Activated naive CD8-positive, alpha-beta T cell treated with anti-CD3 and anti-CD28 coated beads, Interleukin-2, amount 50 U/mL, for 16 hours (primary cell): ENCODE data around the gene TM4SF1.

Source experiments
- DNase-seq: peaks from one replicate; pipeline ENCODE4 v3.0.0-alpha.2; 2020; ENCODE audit warnings: low read depth, low spot score

The TM4SF1 gene, protein sequence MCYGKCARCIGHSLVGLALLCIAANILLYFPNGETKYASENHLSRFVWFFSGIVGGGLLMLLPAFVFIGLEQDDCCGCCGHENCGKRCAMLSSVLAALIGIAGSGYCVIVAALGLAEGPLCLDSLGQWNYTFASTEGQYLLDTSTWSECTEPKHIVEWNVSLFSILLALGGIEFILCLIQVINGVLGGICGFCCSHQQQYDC

DNA sequence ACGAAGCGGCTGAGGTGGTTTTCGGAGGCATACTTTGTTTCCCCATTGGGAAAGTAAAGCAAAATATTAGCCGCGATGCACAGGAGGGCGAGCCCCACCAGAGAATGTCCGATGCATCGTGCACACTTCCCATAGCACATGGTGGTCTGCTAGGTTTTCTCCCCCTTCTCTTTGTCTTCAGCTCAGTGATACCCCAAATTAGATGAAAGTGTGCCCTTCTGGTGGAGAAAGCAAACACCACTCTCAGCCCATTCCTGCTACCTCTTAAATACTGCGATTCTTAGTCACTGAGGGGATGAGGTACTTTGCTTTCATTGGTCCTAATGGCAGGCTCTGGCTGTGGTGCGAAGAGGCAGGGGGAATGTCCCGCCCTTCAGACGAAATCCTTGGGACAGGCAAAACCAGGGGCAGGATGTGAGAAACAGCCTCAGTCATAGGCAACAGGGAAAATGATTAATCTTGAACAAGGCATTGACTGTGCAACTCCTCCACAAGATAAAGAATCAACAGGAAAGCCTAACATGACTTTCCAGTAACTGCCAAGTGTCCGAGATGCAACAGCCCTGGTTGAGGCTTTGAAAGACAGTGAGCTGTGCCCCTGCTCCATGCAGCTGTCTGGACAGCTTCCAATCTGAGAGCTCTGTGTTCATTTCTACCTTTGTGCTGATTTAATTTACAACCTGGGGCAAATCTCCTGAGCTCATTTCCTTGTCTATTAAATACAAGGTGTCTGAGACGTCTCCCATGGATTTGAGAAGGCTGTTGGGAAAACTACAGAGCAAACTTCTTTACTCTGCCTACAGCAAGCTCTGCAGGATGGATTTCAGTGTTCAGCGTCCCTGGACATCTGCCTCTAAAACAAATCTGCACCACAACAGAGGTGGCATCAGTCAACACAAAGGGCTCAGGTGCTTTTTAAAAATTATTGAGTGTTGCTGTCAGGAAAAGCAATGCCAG is at the start of gene TM4SF1:
Gene TM4SF1 (minus strand): TSS at position 242 of the 957 bp plus-strand sequence. CDS start 102 bp downstream, at position 140.
- DNase-seq = no peak

DNA sequence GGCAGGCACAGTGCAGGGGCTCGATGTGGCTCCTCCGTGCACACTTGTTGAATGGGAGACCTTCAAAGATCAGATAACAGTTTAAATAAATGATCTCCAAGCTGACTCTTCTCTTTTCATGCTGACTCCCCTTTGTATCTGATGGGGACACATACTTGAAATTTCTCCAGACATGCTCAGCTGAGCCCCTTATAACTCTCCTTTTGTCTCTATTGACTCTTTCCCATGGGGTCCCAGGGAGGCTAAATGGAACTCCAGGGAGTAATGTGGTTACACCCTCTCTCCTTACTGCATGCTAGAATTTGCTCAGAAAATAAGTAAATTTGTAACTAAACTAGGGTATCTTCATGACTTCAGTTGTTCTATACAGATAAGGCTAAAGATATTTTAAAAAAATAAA is 48.9 kb upstream of the TM4SF1 start:
- DNase-seq = no peak

- no peak for DNase-seq
These were observed 47.5 kb upstream of the TM4SF1 start for GRCh38 chr3:149424918-149425317.

- no peak for DNase-seq
These were observed 44.3 kb upstream of the TM4SF1 start for GRCh38 chr3:149421764-149422163.

GRCh38 chr3:149419816-149420215 is 42.4 kb upstream of the TM4SF1 start:
- no peak for DNase-seq

DNA sequence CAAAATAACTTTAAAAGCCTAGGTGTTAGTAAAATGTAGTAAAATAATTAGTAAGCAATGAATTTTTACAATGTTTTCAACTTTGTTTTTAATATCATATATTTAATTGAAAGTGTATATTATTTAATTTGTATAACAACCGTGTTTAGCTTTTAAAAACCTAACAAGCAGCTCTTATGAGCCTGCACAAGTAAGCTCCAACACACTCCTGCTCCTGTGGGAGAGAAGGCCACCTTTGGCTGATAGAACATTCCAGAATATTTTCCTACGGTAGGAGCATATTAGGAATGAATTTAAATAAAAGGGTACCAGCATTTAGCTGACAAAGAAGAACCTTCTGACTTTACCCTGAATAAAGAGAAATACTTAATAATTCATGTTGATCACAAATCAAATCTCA is 40.3 kb upstream of the TM4SF1 start:
- DNase-seq = no peak

- no peak for DNase-seq
These were observed 39.7 kb upstream of the TM4SF1 start for GRCh38 chr3:149417174-149417573.

DNA sequence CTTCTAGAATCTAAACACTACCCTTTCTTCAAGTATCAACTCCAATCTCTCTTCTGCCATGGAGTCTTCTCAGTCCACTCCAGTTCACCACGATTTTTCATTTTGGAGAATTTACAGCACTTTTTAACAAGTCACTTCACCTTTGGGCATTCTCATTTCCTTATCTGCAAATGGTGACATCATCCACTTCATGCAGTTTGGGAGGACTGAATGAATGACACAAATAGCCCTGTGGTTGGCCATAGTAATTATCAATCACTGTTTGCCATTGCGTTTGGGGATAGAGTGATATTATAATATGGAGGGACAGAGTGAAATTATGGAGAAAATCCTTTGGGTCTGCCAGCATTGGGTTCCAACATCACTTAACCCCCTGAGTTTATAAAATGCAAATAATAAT is 38.0 kb upstream of the TM4SF1 start:
- no peak for DNase-seq

GRCh38 chr3:149414557-149415231 is 37.2 kb upstream of the TM4SF1 start:
- DNase-seq = no peak

DNA sequence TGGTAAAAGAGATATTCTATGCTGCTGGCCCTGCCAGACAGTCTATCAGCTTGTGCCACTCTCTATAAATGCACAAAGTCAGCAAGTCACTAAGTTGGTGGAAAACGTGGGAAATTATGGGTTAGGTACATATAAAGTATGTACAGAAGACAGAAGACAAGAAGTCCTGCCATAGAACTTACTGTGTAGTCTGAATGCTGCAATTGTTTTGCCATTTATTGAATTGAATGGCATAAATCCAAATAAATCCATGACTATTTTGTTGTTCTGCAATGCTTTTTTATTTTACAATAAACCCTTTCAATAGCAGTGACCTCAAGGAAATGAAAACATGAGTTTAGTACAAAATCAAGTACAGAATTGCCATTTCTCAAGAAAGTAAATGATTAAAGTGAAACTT is 34.1 kb upstream of the TM4SF1 start:
- no peak for DNase-seq

GRCh38 chr3:149409351-149409750 is 31.9 kb upstream of the TM4SF1 start:
- no peak for DNase-seq

DNA sequence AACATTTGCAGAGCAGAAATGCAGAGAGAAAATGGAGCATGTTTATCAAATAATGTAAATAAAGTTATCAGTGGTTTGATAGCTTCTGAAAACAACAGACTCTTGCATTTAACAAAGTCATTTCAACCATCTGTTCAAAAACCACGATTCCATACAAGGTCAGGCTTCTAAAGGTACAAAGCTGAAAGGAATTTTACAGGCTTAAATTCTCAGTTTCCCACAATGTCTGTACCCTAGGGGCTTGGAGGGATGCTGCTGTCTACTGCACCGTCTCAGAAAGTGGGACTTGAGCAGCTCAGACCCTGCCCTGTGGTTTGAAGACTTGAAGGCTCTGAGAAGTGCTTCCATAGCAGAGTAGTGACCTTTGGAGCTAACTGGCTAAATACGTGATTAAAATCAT is 30.4 kb upstream of the TM4SF1 start:
- no peak for DNase-seq

- no peak for DNase-seq
These were observed 28.8 kb upstream of the TM4SF1 start for GRCh38 chr3:149406244-149406752.

- DNase-seq = no peak
These were observed 26.0 kb upstream of the TM4SF1 start for GRCh38 chr3:149403443-149403842.

GRCh38 chr3:149402481-149402880 is 25.0 kb upstream of the TM4SF1 start:
- no peak for DNase-seq

DNA sequence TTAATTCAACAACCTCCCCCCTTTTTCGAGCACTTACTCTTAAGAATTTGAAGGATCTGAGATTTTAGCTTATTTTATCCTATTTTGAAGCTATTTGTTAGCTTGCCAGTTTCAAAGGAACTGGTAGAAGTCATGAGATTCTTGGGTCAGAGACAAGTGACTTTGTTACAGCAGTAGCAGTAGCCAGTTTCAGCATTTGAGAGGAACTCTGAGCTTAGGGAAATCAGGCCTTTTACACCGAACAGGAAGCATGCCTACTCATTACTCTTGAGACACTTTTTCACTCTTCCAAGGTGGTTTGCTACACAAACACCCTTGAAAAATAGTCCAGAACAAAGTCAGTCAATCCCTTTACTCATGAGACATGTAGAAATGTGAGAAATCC is 24.5 kb upstream of the TM4SF1 start:
- no peak for DNase-seq

- DNase-seq = no peak
These were observed 23.9 kb upstream of the TM4SF1 start for GRCh38 chr3:149401212-149401925.

DNA sequence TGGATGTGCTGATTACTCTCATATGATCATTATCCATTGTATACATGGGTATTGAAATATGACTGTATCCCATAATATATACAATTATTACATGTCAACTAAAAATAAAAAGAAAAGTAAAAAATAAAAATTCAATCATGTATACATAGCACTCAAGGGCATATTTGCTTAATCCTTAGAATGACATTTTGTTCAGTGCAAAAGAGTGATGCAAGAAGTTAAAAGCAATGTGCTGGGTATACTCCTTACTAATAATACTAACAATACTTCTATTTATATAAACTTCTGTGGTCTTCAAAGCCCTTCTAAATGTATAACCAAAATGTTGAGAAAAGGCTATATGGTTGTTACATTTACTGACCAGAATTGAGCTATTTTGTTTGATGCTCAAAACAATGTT is 23.2 kb upstream of the TM4SF1 start:
- no peak for DNase-seq

- DNase-seq = no peak
These were observed 20.8 kb upstream of the TM4SF1 start for GRCh38 chr3:149398296-149398695.

DNA sequence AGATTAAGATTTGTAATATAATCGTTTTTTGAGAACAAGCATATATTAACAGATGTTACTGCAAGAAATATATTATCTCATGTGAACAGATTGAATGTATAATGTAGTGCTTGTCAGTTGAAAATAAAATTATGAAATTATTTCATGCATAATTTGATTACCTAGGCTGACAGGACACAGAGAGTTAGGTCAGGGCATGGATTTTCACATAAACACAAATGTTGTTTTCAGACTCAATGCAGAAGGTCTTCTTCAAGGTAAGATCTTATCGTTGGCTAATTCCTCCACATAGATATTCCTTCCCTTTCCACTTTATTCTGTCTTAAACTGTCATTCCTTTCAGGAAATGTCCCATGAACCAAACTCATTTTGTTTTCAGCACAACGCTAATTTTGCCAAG is 20.1 kb upstream of the TM4SF1 start:
- DNase-seq = no peak

DNA sequence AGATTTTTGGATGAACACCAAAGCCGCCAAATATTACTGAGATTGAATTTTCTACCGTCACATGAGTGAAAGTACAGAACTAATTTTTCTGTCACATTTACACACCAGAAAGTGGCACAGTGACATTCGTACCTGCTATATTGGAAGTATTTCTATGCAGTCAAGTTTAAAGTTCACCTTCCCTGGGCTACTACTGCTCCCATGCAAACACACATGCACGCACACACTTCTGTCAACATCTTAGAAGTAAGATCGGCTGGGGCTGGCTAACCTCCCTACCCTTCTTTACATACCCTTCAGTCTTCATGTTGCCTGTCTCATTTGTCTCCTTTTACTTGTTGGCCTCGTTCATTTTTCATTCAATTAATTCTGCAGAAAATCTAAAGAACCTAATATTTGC is 19.0 kb upstream of the TM4SF1 start:
- no peak for DNase-seq
